SK-N-SH (cell line): ENCODE data around the gene SKI. TPM values are rescaled to one million over a fixed set of nuclear protein-coding genes. Genes with fewer than 3 reads are reported as not detected.

Experiments used
- CTCF ChIA-PET: fragments of 300-600, 350-600 bp; formaldehyde crosslinking; extraction: SDS; loops from one replicate; lab custom pipeline; 2021; lab: Yijun Ruan, JAX
- POLR2A ChIA-PET: fragments of 350-600 bp; sonication (Branson Sonifier 250); formaldehyde crosslinking; extraction: SDS; loops from one replicate; lab custom pipeline; 2020; ENCODE audit warnings: antibody characterized with exemption, inconsistent platforms; lab: Yijun Ruan, JAX
- DNase-seq: peaks from one replicate; pipeline ENCODE4 v3.0.0; 2012
- H2AFZ ChIP-seq: fragments of 200-600 bp; sonication (generic); 2 replicates; pipeline ENCODE4 v1.8.1; 2016; ENCODE audit warnings: antibody characterized with exemption, mild to moderate bottlenecking, low read depth
- H3F3A ChIP-seq: fragments of 200-600 bp; sonication (generic); replicated peaks from 2 replicates; pipeline ENCODE3; 2016; ENCODE audit warnings: antibody characterized with exemption, mild to moderate bottlenecking; ENCODE audit not compliant: insufficient read depth
- H3K27ac ChIP-seq, 2 experiments: fragments of 200-500 bp in 1 of 2; fragments of 200-600 bp in 1 of 2; sonication (Bioruptor generic) in 1 of 2; sonication (generic), shearing (Covaris generic) in 1 of 2; 2 replicates each; pipeline versions ENCODE4 v1.5.1 to v1.6.1; 2014 to 2016; ENCODE audit warnings: low read depth in 2 of 2, inconsistent platforms in 1 of 2, low read length in 1 of 2, mild to moderate bottlenecking in 1 of 2, mixed read lengths in 1 of 2
- H3K27me3 ChIP-seq: fragments of 200-600 bp; sonication (generic), shearing (Covaris generic); 2 replicates; pipeline ENCODE4 v1.6.1; 2016; ENCODE audit warnings: mixed run types; ENCODE audit not compliant: insufficient read depth
- H3K36me3 ChIP-seq, 2 experiments: fragments of 200-500 bp in 1 of 2; fragments of 200-600 bp in 1 of 2; sonication (Bioruptor generic) in 1 of 2; sonication (generic) in 1 of 2; replicated peaks in 1 of 2; 2 replicates each; pipeline versions ENCODE3 to v1.5.1; 2014 to 2016; ENCODE audit warnings: low read length in 1 of 2, mild to moderate bottlenecking in 1 of 2; ENCODE audit not compliant: insufficient read depth in 2 of 2, control insufficient read depth in 1 of 2
- H3K4me1 ChIP-seq, 2 experiments: fragments of 200-500 bp in 1 of 2; fragments of 200-600 bp in 1 of 2; sonication (Bioruptor generic) in 1 of 2; sonication (generic), shearing (Covaris generic) in 1 of 2; 2 replicates each; pipeline versions ENCODE4 v1.5.1 to v1.6.1; 2014 to 2016; ENCODE audit warnings: low read depth in 1 of 2, low read length in 1 of 2, mixed run types in 1 of 2; ENCODE audit not compliant: insufficient read depth in 2 of 2, control insufficient read depth in 1 of 2
- H3K4me2 ChIP-seq: fragments of 200-600 bp; sonication (generic), shearing (Covaris generic); 2 replicates; pipeline ENCODE4 v1.6.1; 2017; ENCODE audit warnings: mixed run types
- H3K4me3 ChIP-seq, 2 experiments: fragments of 200-500 bp in 1 of 2; fragments of 200-600 bp in 1 of 2; sonication (Bioruptor generic) in 1 of 2; sonication (generic), shearing (Covaris generic) in 1 of 2; 2 replicates each; pipeline versions ENCODE4 v1.5.1 to v1.8.1; 2014 to 2016; ENCODE audit warnings: low read depth in 2 of 2, inconsistent platforms in 1 of 2, low read length in 1 of 2, mild to moderate bottlenecking in 1 of 2, mixed read lengths in 1 of 2, moderate library complexity in 1 of 2
- H3K79me2 ChIP-seq: fragments of 200-600 bp; sonication (generic); 2 replicates; pipeline ENCODE4 v1.8.1; 2017; ENCODE audit warnings: mild to moderate bottlenecking; ENCODE audit not compliant: insufficient read depth
- H3K9ac ChIP-seq: fragments of 200-600 bp; sonication (generic); 2 replicates; pipeline ENCODE4 v1.6.1; 2017; ENCODE audit warnings: mixed run types
- H3K9me2 ChIP-seq: fragments of 200-600 bp; sonication (generic); 2 replicates; pipeline ENCODE4 v1.6.1; 2017; ENCODE audit warnings: mixed run types
- H3K9me3 ChIP-seq: fragments of 200-600 bp; sonication (generic); 2 replicates; pipeline ENCODE4 v1.6.1; 2017; ENCODE audit warnings: mixed run types, mild to moderate bottlenecking, moderate library complexity
- H4K20me1 ChIP-seq: fragments of 200-600 bp; sonication (generic); 2 replicates; pipeline ENCODE4 v1.6.1; 2017; ENCODE audit warnings: mild to moderate bottlenecking, mixed run types; ENCODE audit not compliant: insufficient read depth
- CHD2 ChIP-seq: fragments of 150-350 bp; IDR thresholded peaks from 2 replicates; pipeline ENCODE4 v1.6.1; 2018; ENCODE audit warnings: low read length; ENCODE audit not compliant: partially characterized antibody
- ELF1 ChIP-seq: IDR thresholded peaks from 2 replicates; pipeline ENCODE4 v1.4.0; 2012
- EZH2phosphoT487 ChIP-seq: fragments of 200-600 bp; sonication (generic); IDR thresholded peaks from 2 replicates; pipeline ENCODE4 v1.6.1; 2017; ENCODE audit warnings: low read depth, mixed run types, mild to moderate bottlenecking, antibody characterized with exemption, moderate library complexity, borderline replicate concordance
- GABPA ChIP-seq: IDR thresholded peaks from 2 replicates; pipeline ENCODE4 v1.4.0; 2012; ENCODE audit warnings: low read depth, mild to moderate bottlenecking
- JUND ChIP-seq: IDR thresholded peaks from 2 replicates; pipeline ENCODE4 v1.4.0; 2012
- MEF2A ChIP-seq: IDR thresholded peaks from 2 replicates; pipeline ENCODE4 v1.4.0; 2012; ENCODE audit warnings: low read depth, borderline replicate concordance
- MXI1 ChIP-seq: IDR thresholded peaks from 2 replicates; pipeline ENCODE4 v1.6.1; 2012; ENCODE audit warnings: mild to moderate bottlenecking, low read depth, low read length, improper control_type of control experiment
- NFIC ChIP-seq: IDR thresholded peaks from 2 replicates; pipeline ENCODE4 v1.4.0; 2012; ENCODE audit warnings: borderline replicate concordance
- NRF1 ChIP-seq: IDR thresholded peaks from 2 replicates; pipeline ENCODE4 v1.6.1; 2012; ENCODE audit warnings: low read depth, mild to moderate bottlenecking, low read length
- RCOR1 ChIP-seq: fragments of 150-350 bp; IDR thresholded peaks from 2 replicates; pipeline ENCODE4 v1.6.1; 2017; ENCODE audit warnings: antibody characterized with exemption, low read length
- RFX5 ChIP-seq: IDR thresholded peaks from 2 replicates; pipeline ENCODE4 v1.6.1; 2012; ENCODE audit warnings: mild to moderate bottlenecking, improper control_type of control experiment, low read length
- RXRA ChIP-seq: IDR thresholded peaks from 2 replicates; pipeline ENCODE4 v1.4.0; 2012; ENCODE audit warnings: low read depth, mild to moderate bottlenecking, borderline replicate concordance
- TAF1 ChIP-seq: IDR thresholded peaks from 2 replicates; pipeline ENCODE4 v1.6.1; 2012; ENCODE audit warnings: low read depth, mild to moderate bottlenecking, low read length, moderate library complexity, borderline replicate concordance
- TEAD4 ChIP-seq: IDR thresholded peaks from 2 replicates; pipeline ENCODE4 v1.4.0; 2012; ENCODE audit warnings: mild to moderate bottlenecking, borderline replicate concordance; ENCODE audit not compliant: insufficient read depth
- YY1 ChIP-seq: IDR thresholded peaks from 2 replicates; pipeline ENCODE4 v1.4.0; 2012; ENCODE audit warnings: low read depth, mild to moderate bottlenecking
- WGBS: methylation state at CpG from one replicate; pipeline ENCODE4 v1.1.6; 2017; ENCODE audit warnings: low lambda C conversion rate; 5-methylcytosine and 5-hydroxymethylcytosine counted together
- polyA plus RNA-seq, 3 experiments: library from polyadenylated mRNA; depleted of rRNA; stranded (reverse); fragments of >200 nt; gene quantifications; 2 replicates each; pipeline ENCODE4 v1.2.3, GENCODE V29; 2012
- TF ChIP-seq, protein P1 (sequence below): fragments of 200-600 bp; sonication (generic); IDR thresholded peaks from 2 replicates; pipeline ENCODE4 v1.6.1; 2017; ENCODE audit warnings: antibody characterized with exemption, mild to moderate bottlenecking, moderate library complexity
- TF ChIP-seq, protein P2 (sequence below): fragments of 150-350 bp; IDR thresholded peaks from 2 replicates; pipeline ENCODE4 v1.6.1; 2016; ENCODE audit warnings: mild to moderate bottlenecking, low read depth, low read length
- TF ChIP-seq, protein P3 (sequence below): IDR thresholded peaks from 2 replicates; pipeline ENCODE4; 2012

SKI gene
- polyA plus RNA-seq, 1 of the 3 experiments (the other 2 are of a cell fraction), result 7.2 TPM

DNA sequence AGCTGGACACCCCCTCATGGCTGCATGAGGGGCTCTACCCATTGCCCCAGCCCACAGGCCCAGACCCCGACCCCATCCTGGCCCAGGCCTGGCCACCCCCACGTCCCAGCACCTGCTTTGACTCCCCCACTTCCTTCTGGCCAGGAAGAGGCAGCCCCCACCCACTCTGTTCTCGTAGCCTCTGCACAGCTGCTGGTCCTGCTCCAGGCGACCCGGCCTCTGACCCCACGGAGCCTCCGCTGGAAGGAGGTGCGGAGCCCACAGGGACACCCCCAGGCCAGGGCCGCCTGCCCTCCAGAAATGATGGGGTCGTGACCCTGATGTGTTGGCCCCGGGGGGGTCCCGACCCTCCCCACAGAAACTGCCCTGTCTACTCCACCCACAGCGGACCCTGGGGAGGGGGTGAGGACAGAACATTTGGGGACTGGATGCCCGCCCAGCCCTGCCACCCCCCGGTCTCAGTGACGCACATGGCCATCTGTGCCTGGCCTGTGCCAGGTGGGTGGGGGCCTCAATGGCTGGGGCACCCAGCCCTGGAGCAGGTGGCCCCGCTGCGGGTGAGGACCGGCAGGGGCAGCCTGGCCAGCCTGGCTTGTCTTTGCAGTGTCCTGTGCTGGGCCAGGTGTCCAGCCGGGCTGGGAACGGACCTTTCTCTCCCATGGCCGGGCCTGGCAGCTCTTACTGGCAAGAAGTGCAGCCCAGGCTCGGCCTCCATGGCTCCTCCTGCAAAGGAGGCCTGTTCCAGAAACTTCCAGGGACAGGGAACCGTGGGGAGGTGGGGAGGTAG, 84.6 kb downstream of the SKI start:
- POLR2A ChIA-PET, result interaction anchor here (1.0 kb wide), 1 partner anchor 107 kb away, joined by 3 read pairs; no protein-coding TSS in a partner anchor
- CTCF ChIA-PET, result interaction anchor here (1.0 to 4.8 kb wide), 7 partner anchors 14 to 118 kb away, joined by 3 to 34 read pairs (median 3); partner anchors contain the start of gene FAAP20

More for the DNA sequence above, 84.6 kb downstream of the SKI start:
- no peak overlapping the region for H2AFZ ChIP-seq
- DNase-seq, result no peak
- no peaks in the 10 kb centered on the region for H3K79me2 ChIP-seq
- no peaks in the 10 kb centered on the region for H3K9me2 ChIP-seq
- no peaks in the 10 kb centered on the region for H3K9me3 ChIP-seq
- peaks cover 4% of the 10 kb centered on the region for H3F3A ChIP-seq
- H3K9ac ChIP-seq, result no peak overlapping the region
- no peaks in the 10 kb centered on the region for H4K20me1 ChIP-seq
- H3K27ac ChIP-seq, result peak overlapping the region; percentile 32 to 83; a peak in 3 of 4 replicates
- no peak overlapping the region for H3K4me2 ChIP-seq
- no peak overlapping the region for H3K4me3 ChIP-seq
- TF ChIP-seq, protein P1, sequence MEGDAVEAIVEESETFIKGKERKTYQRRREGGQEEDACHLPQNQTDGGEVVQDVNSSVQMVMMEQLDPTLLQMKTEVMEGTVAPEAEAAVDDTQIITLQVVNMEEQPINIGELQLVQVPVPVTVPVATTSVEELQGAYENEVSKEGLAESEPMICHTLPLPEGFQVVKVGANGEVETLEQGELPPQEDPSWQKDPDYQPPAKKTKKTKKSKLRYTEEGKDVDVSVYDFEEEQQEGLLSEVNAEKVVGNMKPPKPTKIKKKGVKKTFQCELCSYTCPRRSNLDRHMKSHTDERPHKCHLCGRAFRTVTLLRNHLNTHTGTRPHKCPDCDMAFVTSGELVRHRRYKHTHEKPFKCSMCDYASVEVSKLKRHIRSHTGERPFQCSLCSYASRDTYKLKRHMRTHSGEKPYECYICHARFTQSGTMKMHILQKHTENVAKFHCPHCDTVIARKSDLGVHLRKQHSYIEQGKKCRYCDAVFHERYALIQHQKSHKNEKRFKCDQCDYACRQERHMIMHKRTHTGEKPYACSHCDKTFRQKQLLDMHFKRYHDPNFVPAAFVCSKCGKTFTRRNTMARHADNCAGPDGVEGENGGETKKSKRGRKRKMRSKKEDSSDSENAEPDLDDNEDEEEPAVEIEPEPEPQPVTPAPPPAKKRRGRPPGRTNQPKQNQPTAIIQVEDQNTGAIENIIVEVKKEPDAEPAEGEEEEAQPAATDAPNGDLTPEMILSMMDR, result no peak
- TF ChIP-seq, protein P2, sequence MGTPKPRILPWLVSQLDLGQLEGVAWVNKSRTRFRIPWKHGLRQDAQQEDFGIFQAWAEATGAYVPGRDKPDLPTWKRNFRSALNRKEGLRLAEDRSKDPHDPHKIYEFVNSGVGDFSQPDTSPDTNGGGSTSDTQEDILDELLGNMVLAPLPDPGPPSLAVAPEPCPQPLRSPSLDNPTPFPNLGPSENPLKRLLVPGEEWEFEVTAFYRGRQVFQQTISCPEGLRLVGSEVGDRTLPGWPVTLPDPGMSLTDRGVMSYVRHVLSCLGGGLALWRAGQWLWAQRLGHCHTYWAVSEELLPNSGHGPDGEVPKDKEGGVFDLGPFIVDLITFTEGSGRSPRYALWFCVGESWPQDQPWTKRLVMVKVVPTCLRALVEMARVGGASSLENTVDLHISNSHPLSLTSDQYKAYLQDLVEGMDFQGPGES, result no peak
- TF ChIP-seq EZH2phosphoT487 (no peak), TEAD4 (no peak), TAF1 (no peak), NRF1 (no peak), NFIC (no peak), MXI1 (no peak), RCOR1 (no peak), CHD2 (no peak), YY1 (no peak), RXRA (no peak), JUND (no peak), MEF2A (no peak), GABPA (no peak), RFX5 (no peak), ELF1 (no peak)
- TF ChIP-seq, protein P3, sequence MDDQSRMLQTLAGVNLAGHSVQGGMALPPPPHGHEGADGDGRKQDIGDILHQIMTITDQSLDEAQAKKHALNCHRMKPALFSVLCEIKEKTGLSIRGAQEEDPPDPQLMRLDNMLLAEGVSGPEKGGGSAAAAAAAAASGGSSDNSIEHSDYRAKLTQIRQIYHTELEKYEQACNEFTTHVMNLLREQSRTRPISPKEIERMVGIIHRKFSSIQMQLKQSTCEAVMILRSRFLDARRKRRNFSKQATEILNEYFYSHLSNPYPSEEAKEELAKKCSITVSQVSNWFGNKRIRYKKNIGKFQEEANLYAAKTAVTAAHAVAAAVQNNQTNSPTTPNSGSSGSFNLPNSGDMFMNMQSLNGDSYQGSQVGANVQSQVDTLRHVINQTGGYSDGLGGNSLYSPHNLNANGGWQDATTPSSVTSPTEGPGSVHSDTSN, result no peak
- TF ChIP-seq, all 33 proteins: peak for 0
- Histone ChIP-seq H3K4me1 (peaks cover 0 to 45% of the 10 kb centered on the region in 2 experiments; a peak in 1 of 4 replicates), H3K27me3 (no peaks in the 10 kb centered on the region), H3K36me3 (peaks cover 0 to 14% of the 10 kb centered on the region in 2 experiments)
- 94% methylated on average over 8 of the region's 24 CpGs for WGBS
